Vagina (tissue), 2 donors: ENCODE results near the gene VWF. TPM values are rescaled to one million over a fixed set of nuclear protein-coding genes. Genes with fewer than 3 reads are reported as not detected.

Source experiments
- DNase-seq, 2 donors: peaks; one replicate each; pipeline ENCODE4 v3.0.0-alpha.2; 2017; ENCODE audit errors: extremely low spot score in 2 of 2
- H3K27ac ChIP-seq: fragments of 200-600 bp; sonication (generic); one replicate; pipeline ENCODE4 v1.5.1; 2019
- H3K27me3 ChIP-seq: fragments of 200-600 bp; sonication (generic); one replicate; pipeline ENCODE4 v1.5.1; 2019
- H3K36me3 ChIP-seq, 2 donors: fragments of 200-600 bp; sonication (generic); one replicate each; pipeline ENCODE4 v1.5.1; 2017 to 2019
- H3K4me1 ChIP-seq: fragments of 200-600 bp; sonication (generic); one replicate; pipeline ENCODE4 v1.5.1; 2019
- H3K4me3 ChIP-seq, 2 donors: fragments of 200-600 bp; sonication (generic); 1 replicate in 1 of 2; 2 replicates in 1 of 2; pipeline ENCODE4 v1.5.1; 2016 to 2019
- H3K9me3 ChIP-seq: fragments of 200-600 bp; sonication (generic); one replicate; pipeline ENCODE4 v1.5.1; 2019
- CTCF ChIP-seq, 3 experiments: fragments of 450-650 bp in 2 of 3; fragments of 200-600 bp in 1 of 3; sonication (generic) in 1 of 3; IDR thresholded peaks; one replicate each; pipeline ENCODE4 v1.5.1; 2017 to 2019; ENCODE audit warnings: antibody characterized with exemption in 3 of 3, mild to moderate bottlenecking in 2 of 3, moderate library complexity in 2 of 3
- POLR2A ChIP-seq, 2 donors: fragments of 450-650 bp; IDR thresholded peaks; one replicate each; pipeline ENCODE4 v1.6.1; 2017; ENCODE audit warnings: antibody characterized with exemption in 2 of 2, mild to moderate bottlenecking in 2 of 2, moderate library complexity in 2 of 2
- POLR2AphosphoS5 ChIP-seq, 2 donors: sonication (generic); formaldehyde crosslinking; IDR thresholded peaks; one replicate each; pipeline ENCODE4 v1.9.0; 2017; ENCODE audit warnings: antibody characterized with exemption in 2 of 2, mild to moderate bottlenecking in 2 of 2, low read depth in 1 of 2; ENCODE audit not compliant: insufficient read depth in 1 of 2
- intact Hi-C: fragments of 100-400 bp; cut with DNase I; formaldehyde crosslinking; loops from one replicate; pipeline ENCODE4 v1.15.1; 2023
- total RNA-seq: library from RNA; depleted of rRNA; stranded (reverse); fragments of >200 nt; gene quantifications from one replicate; pipeline ENCODE4 v1.2.3, GENCODE V29; 2016

The VWF gene
- total RNA-seq, 1 donor from 2014 or later = 334 TPM

- intact Hi-C loops = no loop called here
- Histone ChIP-seq H3K4me3 (no peak overlapping the region), H3K9me3 (no peaks in the 10 kb centered on the region), H3K36me3 (no peaks in the 10 kb centered on the region), H3K27me3 (no peaks in the 10 kb centered on the region), H3K27ac (no peak overlapping the region), H3K4me1 (peaks cover 12% of the 10 kb centered on the region)
- DNase-seq = no peak
- TF ChIP-seq POLR2A (IDR thresholded peaks at IDR 0.05) (no peak), POLR2AphosphoS5 (IDR thresholded peaks at IDR 0.05; ENCODE audit: insufficient read depth in 1 of 2, low read depth in 1 of 2) (no peak), CTCF (IDR thresholded peaks at IDR 0.05) (no peak)
Observed at GRCh38 chr12:6140651-6141447, 16.4 kb upstream of the VWF start.

GRCh38 chr12:6135071-6135470, 10.6 kb upstream of the VWF start:
- Histone ChIP-seq H3K9me3 (no peaks in the 10 kb centered on the region), H3K27me3 (no peaks in the 10 kb centered on the region), H3K27ac (no peak overlapping the region), H3K36me3 (no peaks in the 10 kb centered on the region), H3K4me3 (no peak overlapping the region), H3K4me1 (no peaks in the 10 kb centered on the region)
- DNase-seq = no peak
- no peak for TF ChIP-seq CTCF (IDR thresholded peaks at IDR 0.05)
- TF ChIP-seq POLR2AphosphoS5 (IDR thresholded peaks at IDR 0.05; ENCODE audit: insufficient read depth in 1 of 2, low read depth in 1 of 2) = no peak
- no peak for TF ChIP-seq POLR2A (IDR thresholded peaks at IDR 0.05)
- intact Hi-C loops = no loop called here

- no peaks in the 10 kb centered on the region for H3K4me1 ChIP-seq
- intact Hi-C loops = no loop called here
- DNase-seq = no peak
- TF ChIP-seq POLR2AphosphoS5 (IDR thresholded peaks at IDR 0.05; ENCODE audit: insufficient read depth in 1 of 2, low read depth in 1 of 2) (no peak), CTCF (IDR thresholded peaks at IDR 0.05) (no peak), POLR2A (IDR thresholded peaks at IDR 0.05) (no peak)
- no peak overlapping the region for H3K27ac ChIP-seq
- H3K27me3 ChIP-seq = no peaks in the 10 kb centered on the region
- no peaks in the 10 kb centered on the region for H3K9me3 ChIP-seq
- no peak overlapping the region for H3K4me3 ChIP-seq
- H3K36me3 ChIP-seq = no peaks in the 10 kb centered on the region
Observed at GRCh38 chr12:6133642-6134041, 9.2 kb upstream of the VWF start.

GRCh38 chr12:6132496-6132895, 8.0 kb upstream of the VWF start:
- TF ChIP-seq POLR2AphosphoS5 (IDR thresholded peaks at IDR 0.05; ENCODE audit: insufficient read depth in 1 of 2, low read depth in 1 of 2) (no peak), POLR2A (IDR thresholded peaks at IDR 0.05) (no peak), CTCF (IDR thresholded peaks at IDR 0.05) (no peak)
- intact Hi-C loops = no loop called here
- no peak for DNase-seq
- Histone ChIP-seq H3K9me3 (no peaks in the 10 kb centered on the region), H3K27me3 (no peaks in the 10 kb centered on the region), H3K36me3 (no peaks in the 10 kb centered on the region), H3K27ac (no peak overlapping the region), H3K4me1 (no peaks in the 10 kb centered on the region), H3K4me3 (no peak overlapping the region)

GRCh38 chr12:6125310-6125608, 789 bp upstream of the VWF start:
- H3K9me3 ChIP-seq = no peaks in the 10 kb centered on the region
- no peaks in the 10 kb centered on the region for H3K4me1 ChIP-seq
- TF ChIP-seq POLR2A (IDR thresholded peaks at IDR 0.05) (no peak), CTCF (IDR thresholded peaks at IDR 0.05) (no peak), POLR2AphosphoS5 (IDR thresholded peaks at IDR 0.05; ENCODE audit: insufficient read depth in 1 of 2, low read depth in 1 of 2) (no peak)
- no peaks in the 10 kb centered on the region for H3K36me3 ChIP-seq
- no peak overlapping the region for H3K4me3 ChIP-seq
- DNase-seq = no peak
- H3K27me3 ChIP-seq = no peaks in the 10 kb centered on the region
- no peak overlapping the region for H3K27ac ChIP-seq
- intact Hi-C loops = no loop called here
